ENCODE results near the gene MYBPC1.

The MYBPC1 gene

GRCh38 chr12:101599311-101599710, 4.5 kb downstream of the MYBPC1 start:
- no peak for DNase-seq (ENCODE audit: low read depth)

GRCh38 chr12:101599771-101600484, 5.2 kb downstream of the MYBPC1 start:
- DNase-seq (ENCODE audit: low read depth): no peak

- DNase-seq (ENCODE audit: low read depth): no peak
Measured at GRCh38 chr12:101604132-101604531, 9.4 kb downstream of the MYBPC1 start.

- no peak for DNase-seq (ENCODE audit: low read depth)
Measured at GRCh38 chr12:101607894-101608293, 13.1 kb downstream of the MYBPC1 start.

- no peak for DNase-seq (ENCODE audit: low read depth)
Measured at GRCh38 chr12:101608301-101609133, 13.7 kb downstream of the MYBPC1 start.

- DNase-seq (ENCODE audit: low read depth): no peak
Measured at GRCh38 chr12:101609198-101609597, 14.4 kb downstream of the MYBPC1 start.

- no peak for DNase-seq (ENCODE audit: low read depth)
Measured at GRCh38 chr12:101612160-101612916, 17.6 kb downstream of the MYBPC1 start.

GRCh38 chr12:101616027-101616494, 21.3 kb downstream of the MYBPC1 start:
- DNase-seq (ENCODE audit: low read depth): no peak

GRCh38 chr12:101619026-101619786, 24.4 kb downstream of the MYBPC1 start:
- no peak for DNase-seq (ENCODE audit: low read depth)

- DNase-seq (ENCODE audit: low read depth): no peak
Measured at GRCh38 chr12:101619858-101620761, 25.3 kb downstream of the MYBPC1 start.

GRCh38 chr12:101620762-101621133, 26.0 kb downstream of the MYBPC1 start:
- DNase-seq (ENCODE audit: low read depth): no peak

GRCh38 chr12:101628676-101629075, 33.9 kb downstream of the MYBPC1 start:
- DNase-seq (ENCODE audit: low read depth): no peak

- no peak for DNase-seq (ENCODE audit: low read depth)
Measured at GRCh38 chr12:101634724-101635123, 40.0 kb downstream of the MYBPC1 start.

- no peak for DNase-seq (ENCODE audit: low read depth)
Measured at GRCh38 chr12:101637936-101638335, 43.2 kb downstream of the MYBPC1 start.

GRCh38 chr12:101642115-101643067, 47.6 kb downstream of the MYBPC1 start:
- DNase-seq (ENCODE audit: low read depth): no peak

- no peak for DNase-seq (ENCODE audit: low read depth)
Measured at GRCh38 chr12:101647711-101648110, 52.9 kb downstream of the MYBPC1 start.

- DNase-seq (ENCODE audit: low read depth): no peak
Measured at GRCh38 chr12:101648195-101648594, 53.4 kb downstream of the MYBPC1 start.

- no peak for DNase-seq (ENCODE audit: low read depth)
Measured at GRCh38 chr12:101650346-101651117, 55.8 kb downstream of the MYBPC1 start.

- DNase-seq (ENCODE audit: low read depth): no peak
Measured at GRCh38 chr12:101653030-101653429, 58.3 kb downstream of the MYBPC1 start.
